Measurements from ENCODE around the gene GRHPR. TPM values are rescaled to one million over a fixed set of nuclear protein-coding genes. Genes with fewer than 3 reads are reported as not detected.
"Not testable (repeated sequence)": the region's sequence is repeated elsewhere in the genome, so short reads cannot be mapped to it uniquely, and the experiment has no call there.

GRHPR gene
- total RNA-seq, 1 experiment from 2014 or later: 80.7 TPM

DNA sequence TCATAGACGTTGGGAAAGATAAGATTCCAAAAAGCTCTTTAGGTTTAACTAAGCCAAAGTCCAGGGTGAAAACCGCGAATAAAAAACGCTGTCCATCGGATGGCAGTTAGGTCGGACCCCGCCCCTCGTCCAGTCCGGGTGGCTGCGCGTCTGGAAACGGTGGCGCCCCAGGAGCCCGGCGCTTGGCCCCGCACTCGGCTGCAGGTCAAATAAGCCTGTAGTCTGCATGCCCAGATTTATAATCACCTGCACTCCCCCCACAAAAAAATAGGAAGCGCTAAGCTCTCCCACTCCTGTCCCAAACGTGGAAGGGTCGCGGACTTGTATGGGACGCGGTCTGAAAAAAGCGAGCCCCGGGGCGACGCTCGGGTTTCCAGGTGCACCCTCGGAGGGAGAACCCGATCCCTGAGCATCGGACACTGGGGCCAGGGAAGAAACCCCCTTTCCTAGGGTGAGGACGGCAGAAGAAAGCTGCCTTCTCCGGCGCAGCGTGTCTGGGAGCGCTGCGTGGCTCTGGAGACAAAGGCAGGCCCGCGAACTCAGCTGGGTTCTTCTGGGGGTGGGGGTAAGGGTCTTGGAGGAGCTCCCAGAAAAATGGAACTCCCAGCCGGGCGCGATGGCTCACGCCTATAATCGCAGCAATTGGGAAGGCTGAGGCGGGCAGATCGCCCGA is 43.7 kb downstream of the GRHPR start:
- ATAC-seq: peak; percentile 7
- H3K4me1 Mint-ChIP-seq: peaks cover 37% of the 10 kb centered on the region
- TF ChIP-seq ZNF423 (CRISPR knock-in tag; IDR thresholded peaks at IDR 0.05): peak; percentile 26; the same call in 1 of the 2 replicates
- peak; percentile 9; the same call in 1 of the 2 replicates for TF ChIP-seq ZNF416 (CRISPR knock-in tag; IDR thresholded peaks at IDR 0.05)
- no peak for TF ChIP-seq FOXP1 (CRISPR knock-in tag; IDR thresholded peaks at IDR 0.05; ENCODE audit: borderline replicate concordance)
- TF ChIP-seq JUN (CRISPR knock-in tag; IDR thresholded peaks at IDR 0.05): peak; percentile 68
- no peak for TF ChIP-seq KAT7 (CRISPR knock-in tag; IDR thresholded peaks at IDR 0.05; ENCODE audit: borderline replicate concordance)
- TF ChIP-seq EMX1 (CRISPR knock-in tag; IDR thresholded peaks at IDR 0.05): 0 out of 2 replicates have a peak, but pooled peaks have one; percentile 24
- TF ChIP-seq, protein P1, sequence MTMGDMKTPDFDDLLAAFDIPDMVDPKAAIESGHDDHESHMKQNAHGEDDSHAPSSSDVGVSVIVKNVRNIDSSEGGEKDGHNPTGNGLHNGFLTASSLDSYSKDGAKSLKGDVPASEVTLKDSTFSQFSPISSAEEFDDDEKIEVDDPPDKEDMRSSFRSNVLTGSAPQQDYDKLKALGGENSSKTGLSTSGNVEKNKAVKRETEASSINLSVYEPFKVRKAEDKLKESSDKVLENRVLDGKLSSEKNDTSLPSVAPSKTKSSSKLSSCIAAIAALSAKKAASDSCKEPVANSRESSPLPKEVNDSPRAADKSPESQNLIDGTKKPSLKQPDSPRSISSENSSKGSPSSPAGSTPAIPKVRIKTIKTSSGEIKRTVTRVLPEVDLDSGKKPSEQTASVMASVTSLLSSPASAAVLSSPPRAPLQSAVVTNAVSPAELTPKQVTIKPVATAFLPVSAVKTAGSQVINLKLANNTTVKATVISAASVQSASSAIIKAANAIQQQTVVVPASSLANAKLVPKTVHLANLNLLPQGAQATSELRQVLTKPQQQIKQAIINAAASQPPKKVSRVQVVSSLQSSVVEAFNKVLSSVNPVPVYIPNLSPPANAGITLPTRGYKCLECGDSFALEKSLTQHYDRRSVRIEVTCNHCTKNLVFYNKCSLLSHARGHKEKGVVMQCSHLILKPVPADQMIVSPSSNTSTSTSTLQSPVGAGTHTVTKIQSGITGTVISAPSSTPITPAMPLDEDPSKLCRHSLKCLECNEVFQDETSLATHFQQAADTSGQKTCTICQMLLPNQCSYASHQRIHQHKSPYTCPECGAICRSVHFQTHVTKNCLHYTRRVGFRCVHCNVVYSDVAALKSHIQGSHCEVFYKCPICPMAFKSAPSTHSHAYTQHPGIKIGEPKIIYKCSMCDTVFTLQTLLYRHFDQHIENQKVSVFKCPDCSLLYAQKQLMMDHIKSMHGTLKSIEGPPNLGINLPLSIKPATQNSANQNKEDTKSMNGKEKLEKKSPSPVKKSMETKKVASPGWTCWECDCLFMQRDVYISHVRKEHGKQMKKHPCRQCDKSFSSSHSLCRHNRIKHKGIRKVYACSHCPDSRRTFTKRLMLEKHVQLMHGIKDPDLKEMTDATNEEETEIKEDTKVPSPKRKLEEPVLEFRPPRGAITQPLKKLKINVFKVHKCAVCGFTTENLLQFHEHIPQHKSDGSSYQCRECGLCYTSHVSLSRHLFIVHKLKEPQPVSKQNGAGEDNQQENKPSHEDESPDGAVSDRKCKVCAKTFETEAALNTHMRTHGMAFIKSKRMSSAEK (CRISPR knock-in tag; IDR thresholded peaks at IDR 0.05; ENCODE audit: borderline replicate concordance): 0 out of 2 replicates have a peak, but pooled peaks have one; percentile 10
- TF ChIP-seq CREM (CRISPR knock-in tag; IDR thresholded peaks at IDR 0.05): 0 out of 2 replicates have a peak, but pooled peaks have one; percentile 13
- no peak for TF ChIP-seq ZNF121 (CRISPR knock-in tag; IDR thresholded peaks at IDR 0.05)
- peaks cover 8% of the 10 kb centered on the region for H3K36me3 Mint-ChIP-seq
- ChIA-PET CTCF (interaction anchor here (0.7 to 2.2 kb wide), 4 partner anchors 14 to 935 kb away, joined by 3 to 16 read pairs (median 3); partner anchors contain the start of gene POLR1E), POLR2A (interaction anchor here (0.5 to 1.9 kb wide), 4 partner anchors 15 to 496 kb away, joined by 3 to 7 read pairs (median 4); partner anchors contain the start of gene POLR1E)
- peak overlapping the region; percentile 100 for H3K27ac Mint-ChIP-seq
- H3K9me3 Mint-ChIP-seq: no peaks in the 10 kb centered on the region
- no peaks in the 10 kb centered on the region for H3K27me3 Mint-ChIP-seq (ENCODE audit: low read depth)
- DNase-seq (ENCODE audit: low spot score): peak; percentile 72
- H3K4me3 Mint-ChIP-seq: peak overlapping the region; percentile 98

DNA sequence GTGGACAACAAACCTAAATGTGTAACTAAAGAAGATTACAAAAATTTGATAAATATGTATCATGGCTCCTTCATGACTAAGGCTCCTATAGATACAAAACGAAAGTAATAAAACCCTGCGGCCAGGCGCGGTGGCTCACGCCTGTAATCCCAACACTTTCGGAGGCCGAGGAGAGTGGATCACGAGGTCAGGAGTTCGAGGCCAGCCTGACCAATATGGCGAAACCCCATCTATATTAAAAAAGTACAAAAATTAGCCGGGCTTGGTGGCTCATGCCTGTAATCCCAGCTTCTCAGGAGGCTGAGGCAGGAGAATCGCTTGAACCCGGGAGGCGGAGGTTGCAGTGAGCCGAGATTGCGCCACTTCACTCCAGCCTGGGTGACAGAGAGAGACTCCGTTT is 45.0 kb downstream of the GRHPR start:
- H3K4me1 Mint-ChIP-seq: peaks cover 46% of the 10 kb centered on the region
- H3K36me3 Mint-ChIP-seq; DNase-seq (ENCODE audit: low spot score); H3K9me3 Mint-ChIP-seq; POLR2A ChIA-PET; ATAC-seq; H3K27me3 Mint-ChIP-seq (ENCODE audit: low read depth); CTCF ChIA-PET; H3K4me3 Mint-ChIP-seq; H3K27ac Mint-ChIP-seq: not testable (repeated sequence)

DNA sequence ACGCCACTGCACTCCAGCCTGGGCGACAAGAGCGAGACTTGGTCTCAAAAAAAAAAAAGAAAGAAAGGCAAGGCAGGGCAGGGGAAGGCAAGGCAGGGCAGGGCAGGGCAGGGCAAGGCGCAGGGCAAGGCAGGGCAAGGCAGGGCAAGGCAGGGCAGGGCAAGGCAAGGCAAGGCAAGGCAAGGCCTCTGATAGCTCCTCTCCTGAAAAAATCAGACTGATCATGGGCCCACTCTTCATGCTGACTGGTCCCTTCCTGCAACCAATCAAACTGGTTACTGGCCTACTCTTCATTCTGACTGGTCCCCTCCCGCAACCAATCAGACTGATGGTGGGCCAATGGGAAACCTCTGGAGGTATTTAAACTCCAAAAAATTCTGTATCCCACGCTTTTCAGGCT is 46.1 kb downstream of the GRHPR start:
- CTCF ChIA-PET: no interaction called here
- Mint-ChIP-seq H3K4me3 (peak overlapping the region; percentile 38; the same call in 1 of the 2 replicates), H3K27ac (no peak overlapping the region), H3K4me1 (peaks cover 41% of the 10 kb centered on the region), H3K36me3 (peaks cover 7% of the 10 kb centered on the region), H3K9me3 (peaks cover 5% of the 10 kb centered on the region; the same call in 1 of the 2 replicates), H3K27me3 (ENCODE audit: low read depth) (no peaks in the 10 kb centered on the region)
- TF ChIP-seq, protein P1 (CRISPR knock-in tag; IDR thresholded peaks at IDR 0.05; ENCODE audit: borderline replicate concordance): no peak
- TF ChIP-seq GABPB1 (CRISPR knock-in tag; IDR thresholded peaks at IDR 0.05) (no peak), NFYB (CRISPR knock-in tag; conservative IDR thresholded peaks at IDR 0.05; ENCODE audit: low read depth) (peak; percentile 76), NR3C1 (CRISPR knock-in tag; conservative IDR thresholded peaks at IDR 0.05; ENCODE audit: low read depth) (no peak), JUN (CRISPR knock-in tag; IDR thresholded peaks at IDR 0.05) (no peak), PRRX2 (CRISPR knock-in tag; IDR thresholded peaks at IDR 0.05) (no peak)
- TF ChIP-seq, protein P2, sequence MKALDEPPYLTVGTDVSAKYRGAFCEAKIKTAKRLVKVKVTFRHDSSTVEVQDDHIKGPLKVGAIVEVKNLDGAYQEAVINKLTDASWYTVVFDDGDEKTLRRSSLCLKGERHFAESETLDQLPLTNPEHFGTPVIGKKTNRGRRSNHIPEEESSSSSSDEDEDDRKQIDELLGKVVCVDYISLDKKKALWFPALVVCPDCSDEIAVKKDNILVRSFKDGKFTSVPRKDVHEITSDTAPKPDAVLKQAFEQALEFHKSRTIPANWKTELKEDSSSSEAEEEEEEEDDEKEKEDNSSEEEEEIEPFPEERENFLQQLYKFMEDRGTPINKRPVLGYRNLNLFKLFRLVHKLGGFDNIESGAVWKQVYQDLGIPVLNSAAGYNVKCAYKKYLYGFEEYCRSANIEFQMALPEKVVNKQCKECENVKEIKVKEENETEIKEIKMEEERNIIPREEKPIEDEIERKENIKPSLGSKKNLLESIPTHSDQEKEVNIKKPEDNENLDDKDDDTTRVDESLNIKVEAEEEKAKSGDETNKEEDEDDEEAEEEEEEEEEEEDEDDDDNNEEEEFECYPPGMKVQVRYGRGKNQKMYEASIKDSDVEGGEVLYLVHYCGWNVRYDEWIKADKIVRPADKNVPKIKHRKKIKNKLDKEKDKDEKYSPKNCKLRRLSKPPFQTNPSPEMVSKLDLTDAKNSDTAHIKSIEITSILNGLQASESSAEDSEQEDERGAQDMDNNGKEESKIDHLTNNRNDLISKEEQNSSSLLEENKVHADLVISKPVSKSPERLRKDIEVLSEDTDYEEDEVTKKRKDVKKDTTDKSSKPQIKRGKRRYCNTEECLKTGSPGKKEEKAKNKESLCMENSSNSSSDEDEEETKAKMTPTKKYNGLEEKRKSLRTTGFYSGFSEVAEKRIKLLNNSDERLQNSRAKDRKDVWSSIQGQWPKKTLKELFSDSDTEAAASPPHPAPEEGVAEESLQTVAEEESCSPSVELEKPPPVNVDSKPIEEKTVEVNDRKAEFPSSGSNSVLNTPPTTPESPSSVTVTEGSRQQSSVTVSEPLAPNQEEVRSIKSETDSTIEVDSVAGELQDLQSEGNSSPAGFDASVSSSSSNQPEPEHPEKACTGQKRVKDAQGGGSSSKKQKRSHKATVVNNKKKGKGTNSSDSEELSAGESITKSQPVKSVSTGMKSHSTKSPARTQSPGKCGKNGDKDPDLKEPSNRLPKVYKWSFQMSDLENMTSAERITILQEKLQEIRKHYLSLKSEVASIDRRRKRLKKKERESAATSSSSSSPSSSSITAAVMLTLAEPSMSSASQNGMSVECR (CRISPR knock-in tag; IDR thresholded peaks at IDR 0.05; ENCODE audit: borderline replicate concordance): no peak
- POLR2A ChIA-PET: interaction anchor here (0.7 kb wide), 1 partner anchor 41 kb away, joined by 4 read pairs; no protein-coding TSS in a partner anchor
- DNase-seq (ENCODE audit: low spot score): no peak
- no peak for ATAC-seq

Data from WTC11 (cell line).